GM18502 (cell line): ENCODE data around the gene ALKBH1.
"Not testable (repeated sequence)": the region's sequence is repeated elsewhere in the genome, so short reads cannot be mapped to it uniquely, and the experiment has no call there.

ENCODE experiments used
- ATAC-seq: cut with Tn5 transposase; IDR thresholded peaks from one replicate; pipeline ENCODE4 v1.9.1; 2021; ENCODE audit warnings: mild to moderate bottlenecking; ENCODE audit not compliant: unreplicated experiment, poor library complexity

The ALKBH1 gene

DNA sequence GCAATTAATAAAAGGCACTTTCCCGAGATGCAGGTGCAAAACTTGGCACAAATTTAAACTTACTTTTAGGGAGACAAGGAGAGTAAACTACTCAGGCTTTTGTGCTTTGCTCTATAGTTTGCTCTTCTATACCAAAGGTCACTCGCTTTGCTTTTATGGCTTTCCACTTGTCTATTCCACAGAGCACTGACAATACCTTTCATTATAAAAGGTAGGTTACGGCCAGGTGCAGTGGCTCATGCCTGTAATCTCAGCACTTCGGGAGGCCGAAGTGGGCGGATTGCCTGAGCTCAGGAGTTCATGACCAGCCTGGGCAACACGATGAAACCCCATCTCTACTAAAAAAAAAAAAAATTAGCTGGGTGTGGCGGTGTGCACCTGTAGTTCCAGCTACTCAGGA lies 32.9 kb downstream of the ALKBH1 start:
- no peak for ATAC-seq

DNA sequence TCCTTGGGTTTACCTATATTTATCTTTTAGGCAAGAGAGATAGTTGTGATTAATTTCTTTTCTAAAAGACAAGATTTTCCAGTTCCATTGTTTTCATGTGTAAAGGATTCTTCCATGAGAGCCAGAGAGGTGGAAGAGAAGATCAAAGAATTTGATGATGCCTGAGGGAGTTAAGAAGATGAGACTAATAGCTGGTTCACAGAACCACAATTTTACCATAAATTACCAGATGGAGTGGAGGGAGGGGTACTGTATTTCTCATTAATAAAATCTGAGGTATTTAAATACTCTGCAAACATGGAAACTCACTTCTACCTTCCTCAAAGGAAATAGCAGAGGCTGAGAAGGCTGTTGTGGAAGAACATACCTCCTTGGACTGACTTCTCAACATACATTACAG lies 34.6 kb downstream of the ALKBH1 start:
- no peak for ATAC-seq

DNA sequence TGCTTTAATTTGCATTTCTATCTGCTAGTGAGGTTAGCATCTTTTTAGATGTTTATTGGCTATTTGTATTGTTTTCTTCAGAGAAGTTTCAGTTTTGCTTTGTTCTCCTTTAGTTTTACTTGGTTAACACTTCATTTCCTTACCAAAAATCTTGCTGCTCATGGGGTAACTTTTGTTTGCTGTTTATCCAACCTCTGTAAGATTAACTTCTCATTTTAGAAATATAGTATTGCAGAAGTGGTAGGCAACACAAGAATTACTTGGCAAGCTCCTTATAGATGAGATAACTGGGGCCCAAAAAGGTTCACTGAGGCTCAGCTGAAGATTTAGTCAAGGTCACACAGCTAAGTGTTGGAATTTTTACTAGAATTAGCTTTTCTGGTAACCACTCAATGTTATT lies 40.5 kb downstream of the ALKBH1 start:
- no peak for ATAC-seq

DNA sequence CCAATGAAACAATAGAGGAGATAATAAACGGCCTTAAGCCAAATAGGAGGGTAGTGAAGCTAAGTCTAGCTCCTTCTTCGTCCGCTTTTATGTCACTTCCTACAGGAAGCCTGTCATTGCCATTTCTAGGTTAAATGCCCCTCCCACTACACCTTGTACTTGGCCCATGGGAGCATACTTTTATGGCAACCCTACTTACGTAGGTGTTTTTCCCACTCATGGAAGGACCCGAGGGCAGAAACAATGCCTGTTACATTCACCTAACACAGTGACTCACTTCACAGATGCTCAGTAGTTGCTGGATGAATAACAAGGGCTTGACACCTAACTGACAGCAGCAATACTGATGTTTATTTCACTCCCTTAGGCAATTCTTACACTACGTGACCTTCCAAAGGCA lies 44.5 kb downstream of the ALKBH1 start:
- ATAC-seq, result no peak

DNA sequence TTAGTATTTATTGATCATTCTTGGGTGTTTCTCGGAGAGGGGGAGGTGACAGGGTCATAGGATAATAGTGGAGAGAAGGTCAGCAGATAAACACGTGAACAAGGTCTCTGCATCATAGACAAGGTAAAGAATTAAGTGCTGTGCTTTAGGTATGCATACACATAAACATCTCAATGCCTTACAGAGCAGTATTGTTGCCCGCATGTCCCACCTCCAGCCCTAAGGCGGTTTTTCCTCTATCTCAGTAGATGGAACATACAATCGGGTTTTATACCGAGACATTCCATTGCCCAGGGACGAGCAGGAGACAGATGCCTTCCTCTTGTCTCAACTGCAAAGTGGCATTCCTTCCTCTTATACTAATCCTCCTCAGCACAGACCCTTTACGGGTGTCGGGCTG lies 46.3 kb downstream of the ALKBH1 start:
- ATAC-seq, result not testable (repeated sequence)

DNA sequence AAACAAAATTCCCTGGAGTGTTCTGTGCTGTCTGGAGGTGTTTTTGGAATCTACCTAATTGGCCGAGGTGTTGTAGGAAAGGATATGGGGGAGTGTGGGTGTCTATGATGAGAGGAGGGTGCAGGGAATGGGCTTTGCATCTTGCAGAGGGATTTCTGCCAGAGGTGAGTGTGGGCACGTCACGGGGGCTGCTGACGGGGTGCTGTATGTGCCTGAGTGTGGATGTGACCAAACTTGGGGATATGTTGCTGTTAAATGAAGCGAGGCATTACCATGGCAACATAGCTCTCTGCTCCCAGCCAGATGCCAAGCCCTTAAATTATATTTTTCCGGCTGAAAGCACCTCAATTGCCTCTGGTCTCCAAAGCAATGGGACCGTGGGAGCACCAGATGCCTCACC lies 47.1 kb downstream of the ALKBH1 start:
- no peak for ATAC-seq

DNA sequence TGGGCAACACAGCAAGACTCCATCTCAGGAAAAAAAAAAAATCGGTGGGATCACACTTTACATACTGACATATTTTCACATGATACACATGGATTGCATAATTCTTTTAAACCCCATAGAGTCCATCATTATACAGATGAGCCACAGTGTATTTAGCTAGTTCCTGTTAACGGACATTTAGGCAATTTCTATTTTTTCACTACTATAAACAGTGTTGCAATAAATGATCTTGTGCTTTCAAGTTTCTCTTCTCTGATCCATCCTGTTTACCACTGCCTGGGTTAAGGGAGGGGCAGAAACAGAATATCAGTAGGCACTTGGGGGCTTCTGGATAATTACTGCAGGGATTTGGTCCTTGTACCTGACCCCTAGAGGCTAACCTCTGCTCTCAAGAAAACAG lies 48.0 kb downstream of the ALKBH1 start:
- ATAC-seq, result no peak

DNA sequence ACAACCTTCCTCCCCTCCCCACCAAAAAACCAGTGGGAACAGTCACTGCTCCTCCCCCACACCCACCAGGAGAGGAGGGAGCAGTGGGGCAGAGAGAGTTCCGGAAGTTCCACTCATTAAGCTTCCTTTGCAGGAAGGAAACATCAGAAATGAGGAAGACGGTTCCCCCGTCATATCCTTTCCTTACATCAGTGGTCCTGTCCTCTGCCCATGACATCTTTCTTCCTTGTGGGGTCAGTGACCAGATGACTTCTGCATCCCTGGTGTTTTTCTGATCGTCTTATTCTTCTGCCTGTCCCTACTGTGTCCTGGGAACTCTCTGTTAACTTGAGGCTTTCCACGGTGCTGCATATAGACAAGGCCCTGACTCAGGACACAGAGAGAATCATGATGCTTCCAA lies 50.5 kb downstream of the ALKBH1 start:
- ATAC-seq, result no peak

DNA sequence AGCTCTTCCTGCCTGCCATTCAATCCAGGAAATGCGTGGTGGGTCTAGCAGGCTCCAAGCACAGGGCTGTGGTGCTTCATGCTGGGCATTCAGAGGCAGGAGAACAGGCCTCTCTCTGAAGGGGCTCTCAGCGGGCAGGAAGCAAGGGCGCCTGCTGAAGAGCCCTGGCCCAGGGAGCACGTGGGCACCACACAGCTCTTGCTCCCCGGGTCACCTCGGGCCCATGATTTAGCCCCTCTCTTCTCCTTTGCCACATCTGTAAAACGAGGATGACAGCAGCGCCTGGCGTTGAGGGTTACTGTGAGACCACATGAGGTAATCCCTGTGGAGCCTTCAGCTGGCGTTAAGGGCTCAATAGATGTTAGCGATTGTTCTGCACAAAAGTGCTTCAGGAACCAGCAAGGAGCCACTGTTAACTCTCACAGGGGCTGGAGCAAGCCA lies 53.8 kb downstream of the ALKBH1 start:
- no peak for ATAC-seq

DNA sequence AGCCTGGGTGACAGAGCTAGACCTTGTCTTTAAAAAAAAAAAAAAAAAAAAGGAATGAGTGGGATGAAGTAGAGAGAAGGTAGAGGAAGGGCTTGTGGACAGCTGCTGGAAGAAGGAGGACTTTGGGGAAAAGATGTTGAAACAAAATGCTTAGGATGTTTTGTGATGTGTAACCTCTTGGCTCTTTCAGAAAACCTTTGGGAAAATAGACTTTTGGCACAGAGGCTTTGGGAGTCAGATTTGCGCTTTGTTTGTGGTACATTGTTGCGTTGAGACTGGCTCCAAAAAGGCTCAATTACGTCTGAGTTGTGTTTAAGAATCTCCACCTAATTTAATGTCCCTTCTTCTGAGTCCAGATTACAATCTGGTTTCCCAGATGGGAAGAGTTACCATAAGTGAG lies 58.5 kb downstream of the ALKBH1 start:
- no peak for ATAC-seq

DNA sequence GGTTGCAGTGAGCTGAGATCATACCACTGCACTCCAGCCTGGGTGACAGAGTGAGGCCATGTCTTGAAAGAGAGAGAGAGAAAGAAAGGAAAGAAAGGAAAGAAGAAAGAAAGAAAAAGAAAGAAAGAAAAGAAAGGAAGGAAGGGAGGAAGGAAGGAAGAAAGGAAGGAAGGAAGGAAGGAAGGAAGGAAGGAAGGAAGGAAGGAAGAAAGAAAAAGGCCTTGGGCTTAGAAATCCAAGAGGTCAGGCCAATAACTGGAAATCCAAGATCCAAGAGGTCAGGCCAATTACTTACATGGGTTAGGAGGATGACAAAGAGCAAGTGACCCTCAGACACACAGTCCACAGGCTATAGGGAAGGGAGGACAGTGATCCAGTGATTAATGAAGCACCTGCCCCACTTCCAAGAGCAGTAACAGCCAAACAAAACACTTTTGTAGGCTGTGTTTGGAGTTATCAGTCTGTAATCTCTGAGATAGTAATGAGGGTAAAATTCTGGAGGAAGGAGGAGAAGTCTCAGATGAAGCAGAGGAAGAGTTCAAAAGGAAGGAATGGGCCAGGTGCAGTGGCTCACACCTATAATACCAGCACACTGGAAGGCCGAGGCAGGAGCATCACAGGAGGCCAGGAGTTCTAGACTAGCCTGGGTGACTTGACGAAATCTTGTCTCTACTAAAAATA lies 59.2 kb downstream of the ALKBH1 start:
- ATAC-seq, result no peak

DNA sequence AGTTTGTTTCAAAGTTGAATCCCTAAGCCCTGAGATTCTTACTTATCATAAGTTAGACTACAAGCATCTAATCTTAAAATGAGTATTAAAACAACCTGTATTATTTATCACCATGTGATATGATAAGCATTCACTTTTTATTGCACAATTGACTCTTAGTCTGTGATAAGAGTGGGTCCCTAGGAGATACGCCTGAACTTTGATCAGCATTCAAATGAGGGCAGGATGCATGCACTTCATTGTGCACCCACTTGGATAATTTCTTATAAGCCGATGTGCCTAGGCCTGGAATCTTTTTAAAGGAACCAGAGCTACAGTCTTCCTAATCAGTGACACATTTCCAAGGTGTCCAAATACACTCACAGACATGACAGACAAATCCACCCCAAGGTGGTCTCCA lies 60.0 kb downstream of the ALKBH1 start:
- no peak for ATAC-seq

DNA sequence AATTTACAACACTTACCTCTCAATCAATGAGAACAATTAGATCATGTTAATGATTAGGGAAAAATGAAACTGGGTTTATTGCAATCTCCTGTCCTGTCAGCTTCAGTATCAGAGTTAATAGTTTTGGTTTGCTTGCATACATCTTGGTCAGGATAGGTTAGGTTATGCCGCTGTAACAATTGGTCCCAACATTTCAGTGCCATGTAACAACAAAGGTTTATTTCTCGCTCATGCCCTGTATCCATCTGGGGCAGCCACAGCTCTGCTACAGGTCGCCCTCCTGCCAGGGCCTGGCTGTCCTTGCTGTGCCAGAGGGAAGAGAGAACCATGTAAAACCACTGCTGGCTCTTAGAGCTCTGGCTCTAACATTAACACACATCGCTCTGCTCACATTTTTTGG lies 60.9 kb downstream of the ALKBH1 start:
- ATAC-seq, result no peak

DNA sequence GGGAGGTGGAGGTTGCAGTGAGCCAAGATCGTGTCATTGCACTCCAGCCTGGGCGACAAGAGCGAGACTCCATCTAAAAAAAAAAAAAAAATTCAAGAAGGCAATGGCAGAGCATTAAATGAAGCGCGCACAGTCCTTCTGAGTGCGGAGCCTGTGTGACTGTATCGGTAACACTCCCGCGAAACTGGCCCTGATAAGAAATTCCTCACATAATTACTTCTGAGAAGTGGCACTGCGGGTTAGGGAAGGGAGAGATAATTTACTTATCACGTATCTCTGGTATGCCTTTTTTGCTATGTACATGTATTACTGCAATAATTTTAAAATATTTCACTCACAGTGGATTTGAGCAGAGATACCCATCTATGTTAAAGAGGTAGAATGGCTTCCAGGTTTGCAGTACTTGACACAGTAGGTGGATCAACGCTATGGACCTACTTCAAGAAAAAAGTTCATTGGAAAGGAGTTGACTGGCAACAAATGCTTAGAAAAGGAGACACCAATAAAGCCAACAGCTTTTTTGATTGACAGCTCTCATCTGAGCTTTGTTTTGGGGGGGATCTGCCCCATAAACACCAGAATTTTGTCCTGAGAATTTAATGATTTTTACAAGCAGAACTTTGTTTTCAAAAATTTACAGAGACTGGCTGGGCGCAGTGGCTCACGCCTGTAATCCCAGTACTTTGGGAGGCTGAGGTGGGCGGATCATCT lies 62.1 kb downstream of the ALKBH1 start:
- no peak for ATAC-seq

DNA sequence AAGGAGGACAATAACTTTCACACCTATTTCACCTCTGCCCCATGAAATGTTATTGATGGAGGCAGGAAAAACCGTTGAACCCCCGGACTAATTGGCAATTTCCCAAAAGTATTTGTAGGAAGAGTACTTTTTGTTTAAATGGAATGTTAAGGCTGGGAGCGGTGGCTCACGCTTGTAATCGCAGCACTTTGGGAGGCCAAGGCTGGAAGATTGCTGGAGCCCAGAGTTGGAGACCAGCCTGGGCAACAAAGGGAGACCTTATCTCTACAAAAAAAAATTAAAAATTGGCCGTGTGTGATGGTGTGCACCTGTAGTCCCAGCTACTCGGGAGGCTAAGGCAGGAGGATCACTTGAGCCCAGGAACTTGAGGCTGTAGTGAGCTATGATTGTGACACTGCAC lies 65.4 kb downstream of the ALKBH1 start:
- ATAC-seq, result no peak

DNA sequence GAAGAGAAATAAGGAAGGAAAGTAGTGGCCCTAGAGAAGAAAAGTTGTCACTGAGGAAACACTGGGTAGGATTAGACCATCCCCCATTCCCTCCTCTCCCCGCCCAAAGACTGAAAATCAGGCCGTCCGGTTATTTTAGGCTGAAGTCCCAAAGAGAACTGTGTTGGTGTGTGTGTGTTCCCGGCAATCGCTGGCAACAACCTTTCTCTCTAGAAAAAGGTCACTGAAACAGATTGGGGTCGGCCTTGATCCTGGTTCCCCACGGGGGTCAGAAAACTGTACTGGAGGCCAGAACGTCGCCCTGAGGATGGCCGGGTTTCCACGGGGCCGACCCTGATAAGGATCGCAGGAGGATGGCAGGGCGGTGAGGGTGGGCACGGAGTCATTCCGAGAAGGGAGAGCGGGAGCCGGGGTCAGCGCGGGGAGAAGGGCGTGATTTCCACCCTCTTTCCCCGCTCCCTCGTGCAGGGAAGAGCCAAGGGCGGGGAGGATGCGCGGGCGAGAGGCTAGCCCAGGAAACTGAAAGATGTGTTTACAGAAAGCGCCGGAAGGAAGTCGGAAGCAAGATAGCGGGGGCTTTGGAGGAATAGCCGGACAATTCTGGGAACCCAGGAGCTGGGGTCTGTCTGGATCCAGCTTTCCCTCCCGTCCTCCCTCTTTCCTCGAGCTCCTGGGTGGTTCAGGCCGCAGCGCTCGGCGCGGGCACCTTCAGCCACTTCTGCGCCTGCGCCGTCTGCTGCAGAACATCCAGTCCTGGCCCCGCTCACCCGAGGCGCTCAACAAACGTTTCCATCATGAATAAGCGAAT lies 66.1 kb downstream of the ALKBH1 start:
- ATAC-seq, result peak; percentile 77

DNA sequence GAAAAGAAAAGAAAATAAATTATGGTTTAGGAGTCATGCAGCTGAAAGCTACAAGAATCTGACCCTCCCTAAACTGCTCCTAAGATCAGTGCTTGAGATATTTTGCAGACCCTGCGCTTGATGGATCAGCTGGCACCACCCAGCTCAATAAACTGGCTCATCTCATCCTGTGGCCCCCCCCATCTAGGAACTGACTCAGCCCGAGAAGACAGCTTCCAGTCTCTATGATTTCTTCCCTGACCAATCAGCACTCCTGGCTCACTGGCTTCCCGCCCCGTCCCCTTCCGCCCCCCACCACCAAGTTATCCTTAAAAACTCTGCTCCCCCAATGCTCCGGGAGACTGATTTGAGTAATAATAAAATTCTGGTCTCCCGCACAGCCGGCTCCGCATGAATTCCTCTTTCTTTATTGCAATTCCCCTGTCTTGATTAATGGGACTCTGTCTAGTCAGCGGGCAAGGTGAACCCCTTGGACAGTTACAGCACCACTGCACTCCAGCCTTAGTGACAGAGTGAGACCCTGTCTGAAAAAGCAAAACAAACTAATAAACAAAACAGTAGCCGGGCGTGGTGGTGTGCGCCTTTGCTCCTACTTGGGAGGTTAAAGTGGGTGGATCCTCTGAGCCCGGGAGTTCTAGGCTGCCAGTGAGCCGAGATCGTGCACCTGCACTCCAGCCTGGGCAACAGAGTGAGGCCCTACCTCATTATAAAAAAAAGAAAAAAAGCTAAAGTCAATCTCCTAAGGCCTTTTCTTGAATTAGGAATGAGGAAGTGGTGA lies 66.9 kb downstream of the ALKBH1 start:
- ATAC-seq, result peak; percentile 28

DNA sequence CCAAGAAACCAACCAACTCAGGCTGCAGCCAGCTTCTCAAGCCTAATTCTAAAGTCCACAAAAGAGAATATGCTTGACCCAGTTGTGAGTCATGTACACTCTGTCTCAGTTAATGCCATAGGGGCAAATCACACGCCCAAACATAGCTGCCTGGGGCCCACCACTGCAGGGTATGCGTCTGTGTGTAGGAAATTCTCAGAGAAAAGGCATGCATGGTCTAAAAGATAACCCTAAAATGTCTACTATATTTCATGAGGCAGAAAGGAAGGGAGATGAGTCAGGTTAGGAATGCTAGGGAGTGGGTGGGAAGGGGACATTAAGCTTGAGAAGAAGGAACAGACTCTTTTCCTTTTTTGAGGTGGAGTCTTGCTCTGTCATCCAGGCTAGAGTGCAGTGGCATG lies 69.1 kb downstream of the ALKBH1 start:
- no peak for ATAC-seq

DNA sequence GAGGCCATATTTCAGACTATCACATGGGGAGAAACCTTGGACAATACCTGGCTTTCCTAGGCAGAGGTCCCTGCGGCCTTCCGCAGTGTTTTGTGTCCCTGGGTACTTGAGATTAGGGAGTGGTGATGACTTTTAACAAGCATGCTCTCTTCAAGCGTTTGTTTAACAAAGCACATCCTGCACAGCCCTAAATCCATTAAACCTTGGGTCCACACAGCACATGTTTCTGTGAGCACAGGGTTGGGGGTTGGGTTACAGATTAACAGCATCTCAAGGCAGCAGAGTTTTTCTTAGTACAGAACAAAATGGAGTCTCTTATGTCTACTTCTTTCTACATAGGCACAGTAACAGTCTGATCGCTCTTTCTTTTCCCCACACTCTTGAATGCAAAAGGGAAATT lies 72.0 kb downstream of the ALKBH1 start:
- not testable (repeated sequence) for ATAC-seq

DNA sequence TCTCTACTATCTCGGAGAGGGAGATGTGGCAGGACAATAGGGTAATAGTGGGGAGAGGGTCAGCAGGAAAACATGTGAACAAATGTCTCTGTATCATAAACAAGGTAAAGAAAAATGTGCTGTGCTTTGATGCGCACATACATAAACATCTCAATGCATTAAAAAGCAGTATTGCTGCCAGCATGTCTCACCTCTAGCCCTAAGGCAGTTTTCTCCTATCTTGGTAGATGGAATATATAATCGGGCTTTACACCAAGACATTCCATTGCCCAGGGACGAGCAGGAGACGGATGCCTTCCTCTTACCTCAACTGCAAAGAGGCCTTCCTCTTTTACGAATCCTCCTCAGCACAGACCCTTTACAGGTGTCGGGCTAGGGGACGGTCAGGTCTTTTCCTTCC lies 72.4 kb downstream of the ALKBH1 start:
- ATAC-seq, result not testable (repeated sequence)

DNA sequence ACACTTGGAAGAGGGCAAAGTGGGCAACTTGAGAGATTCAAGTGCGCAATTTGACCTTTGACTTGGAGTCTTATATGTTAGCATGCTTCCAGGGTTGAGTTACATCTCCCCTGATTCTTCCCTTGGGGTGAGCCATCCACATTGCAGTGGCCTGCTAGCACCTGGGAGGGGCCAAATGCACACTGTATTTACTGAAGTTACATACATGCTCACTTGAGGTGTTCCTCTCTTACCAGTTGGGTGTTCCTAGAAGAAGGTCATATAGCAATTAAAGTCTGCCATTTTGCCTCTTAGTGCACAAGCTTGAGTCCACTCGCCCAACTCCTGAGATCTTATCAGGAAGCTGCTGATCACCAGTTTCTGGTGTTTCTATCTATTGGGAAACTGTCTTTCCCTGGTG lies 77.7 kb downstream of the ALKBH1 start:
- no peak for ATAC-seq
